HL-60 (cell line): Measurements from ENCODE around the gene TOX2.

Experiments used
- POLR2AphosphoS5 ChIP-seq: IDR thresholded peaks from 2 replicates; pipeline ENCODE4 v1.6.1; 2012; ENCODE audit warnings: low read depth
- SPI1 ChIP-seq: IDR thresholded peaks from 2 replicates; pipeline ENCODE4 v1.6.1; 2012; ENCODE audit warnings: low read depth, mild to moderate bottlenecking, borderline replicate concordance
- TF ChIP-seq, protein P1 (sequence below): IDR thresholded peaks from one replicate; pipeline ENCODE4 v1.5.1; 2011; ENCODE audit warnings: low read length, control low read depth, inconsistent platforms; ENCODE audit not compliant: insufficient read depth
- TF ChIP-seq, protein P2 (sequence below): IDR thresholded peaks from 2 replicates; pipeline ENCODE4 v1.6.1; 2012; ENCODE audit warnings: low read depth; ENCODE audit not compliant: insufficient replicate concordance

DNA sequence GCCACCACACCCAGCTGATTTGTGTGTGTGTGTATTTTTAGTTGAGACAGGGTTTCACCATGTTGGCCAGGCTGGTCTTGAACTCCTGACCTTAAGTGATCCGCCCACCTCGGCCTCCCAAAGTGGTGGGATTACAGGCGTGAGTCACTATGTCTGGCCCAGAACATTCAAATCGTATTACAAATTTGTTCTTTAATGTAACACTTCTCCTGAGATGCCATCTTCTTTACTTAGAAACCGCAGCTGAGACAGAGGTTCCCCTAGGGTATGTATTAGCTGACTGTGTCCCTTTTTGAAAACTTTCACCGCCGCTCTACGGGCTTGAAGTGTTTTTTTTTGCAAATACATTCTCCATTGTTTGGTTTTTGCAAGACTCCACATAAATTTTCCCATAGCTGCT is 62.6 kb downstream of the TOX2 start:
- TF ChIP-seq POLR2AphosphoS5 = no peak
- TF ChIP-seq, protein P1, sequence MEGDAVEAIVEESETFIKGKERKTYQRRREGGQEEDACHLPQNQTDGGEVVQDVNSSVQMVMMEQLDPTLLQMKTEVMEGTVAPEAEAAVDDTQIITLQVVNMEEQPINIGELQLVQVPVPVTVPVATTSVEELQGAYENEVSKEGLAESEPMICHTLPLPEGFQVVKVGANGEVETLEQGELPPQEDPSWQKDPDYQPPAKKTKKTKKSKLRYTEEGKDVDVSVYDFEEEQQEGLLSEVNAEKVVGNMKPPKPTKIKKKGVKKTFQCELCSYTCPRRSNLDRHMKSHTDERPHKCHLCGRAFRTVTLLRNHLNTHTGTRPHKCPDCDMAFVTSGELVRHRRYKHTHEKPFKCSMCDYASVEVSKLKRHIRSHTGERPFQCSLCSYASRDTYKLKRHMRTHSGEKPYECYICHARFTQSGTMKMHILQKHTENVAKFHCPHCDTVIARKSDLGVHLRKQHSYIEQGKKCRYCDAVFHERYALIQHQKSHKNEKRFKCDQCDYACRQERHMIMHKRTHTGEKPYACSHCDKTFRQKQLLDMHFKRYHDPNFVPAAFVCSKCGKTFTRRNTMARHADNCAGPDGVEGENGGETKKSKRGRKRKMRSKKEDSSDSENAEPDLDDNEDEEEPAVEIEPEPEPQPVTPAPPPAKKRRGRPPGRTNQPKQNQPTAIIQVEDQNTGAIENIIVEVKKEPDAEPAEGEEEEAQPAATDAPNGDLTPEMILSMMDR = no peak
- TF ChIP-seq, protein P2, sequence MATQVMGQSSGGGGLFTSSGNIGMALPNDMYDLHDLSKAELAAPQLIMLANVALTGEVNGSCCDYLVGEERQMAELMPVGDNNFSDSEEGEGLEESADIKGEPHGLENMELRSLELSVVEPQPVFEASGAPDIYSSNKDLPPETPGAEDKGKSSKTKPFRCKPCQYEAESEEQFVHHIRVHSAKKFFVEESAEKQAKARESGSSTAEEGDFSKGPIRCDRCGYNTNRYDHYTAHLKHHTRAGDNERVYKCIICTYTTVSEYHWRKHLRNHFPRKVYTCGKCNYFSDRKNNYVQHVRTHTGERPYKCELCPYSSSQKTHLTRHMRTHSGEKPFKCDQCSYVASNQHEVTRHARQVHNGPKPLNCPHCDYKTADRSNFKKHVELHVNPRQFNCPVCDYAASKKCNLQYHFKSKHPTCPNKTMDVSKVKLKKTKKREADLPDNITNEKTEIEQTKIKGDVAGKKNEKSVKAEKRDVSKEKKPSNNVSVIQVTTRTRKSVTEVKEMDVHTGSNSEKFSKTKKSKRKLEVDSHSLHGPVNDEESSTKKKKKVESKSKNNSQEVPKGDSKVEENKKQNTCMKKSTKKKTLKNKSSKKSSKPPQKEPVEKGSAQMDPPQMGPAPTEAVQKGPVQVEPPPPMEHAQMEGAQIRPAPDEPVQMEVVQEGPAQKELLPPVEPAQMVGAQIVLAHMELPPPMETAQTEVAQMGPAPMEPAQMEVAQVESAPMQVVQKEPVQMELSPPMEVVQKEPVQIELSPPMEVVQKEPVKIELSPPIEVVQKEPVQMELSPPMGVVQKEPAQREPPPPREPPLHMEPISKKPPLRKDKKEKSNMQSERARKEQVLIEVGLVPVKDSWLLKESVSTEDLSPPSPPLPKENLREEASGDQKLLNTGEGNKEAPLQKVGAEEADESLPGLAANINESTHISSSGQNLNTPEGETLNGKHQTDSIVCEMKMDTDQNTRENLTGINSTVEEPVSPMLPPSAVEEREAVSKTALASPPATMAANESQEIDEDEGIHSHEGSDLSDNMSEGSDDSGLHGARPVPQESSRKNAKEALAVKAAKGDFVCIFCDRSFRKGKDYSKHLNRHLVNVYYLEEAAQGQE = no peak
- no peak for TF ChIP-seq SPI1
